ENCODE data around the gene NIT1.

DNA sequence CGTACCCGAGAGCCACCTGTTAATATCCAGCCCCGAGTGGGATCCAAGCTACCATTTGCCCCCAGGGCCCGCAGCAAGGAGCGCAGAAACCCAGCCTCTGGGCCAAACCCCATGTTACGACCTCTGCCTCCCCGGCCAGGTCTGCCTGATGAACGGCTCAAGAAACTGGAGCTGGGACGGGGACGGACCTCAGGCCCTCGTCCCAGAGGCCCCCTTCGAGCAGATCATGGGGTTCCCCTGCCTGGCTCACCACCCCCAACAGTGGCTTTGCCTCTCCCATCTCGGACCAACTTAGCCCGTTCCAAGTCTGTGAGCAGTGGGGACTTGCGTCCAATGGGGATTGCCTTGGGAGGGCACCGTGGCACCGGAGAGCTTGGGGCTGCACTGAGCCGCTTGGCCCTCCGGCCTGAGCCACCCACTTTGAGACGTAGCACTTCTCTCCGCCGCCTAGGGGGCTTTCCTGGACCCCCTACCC is 42.8 kb downstream of the NIT1 start:
- TF ChIP-seq, protein P1, sequence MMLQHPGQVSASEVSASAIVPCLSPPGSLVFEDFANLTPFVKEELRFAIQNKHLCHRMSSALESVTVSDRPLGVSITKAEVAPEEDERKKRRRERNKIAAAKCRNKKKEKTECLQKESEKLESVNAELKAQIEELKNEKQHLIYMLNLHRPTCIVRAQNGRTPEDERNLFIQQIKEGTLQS (IDR thresholded peaks at IDR 0.05; ENCODE audit: borderline replicate concordance, extremely low read depth, low read depth, low read length), result no peak
- TF ChIP-seq EP300 (IDR thresholded peaks at IDR 0.05; ENCODE audit: borderline replicate concordance in 1 of 2, control insufficient read depth in 1 of 2, low read depth in 2 of 2, low read length in 2 of 2), result no peak
- TF ChIP-seq, protein P2, sequence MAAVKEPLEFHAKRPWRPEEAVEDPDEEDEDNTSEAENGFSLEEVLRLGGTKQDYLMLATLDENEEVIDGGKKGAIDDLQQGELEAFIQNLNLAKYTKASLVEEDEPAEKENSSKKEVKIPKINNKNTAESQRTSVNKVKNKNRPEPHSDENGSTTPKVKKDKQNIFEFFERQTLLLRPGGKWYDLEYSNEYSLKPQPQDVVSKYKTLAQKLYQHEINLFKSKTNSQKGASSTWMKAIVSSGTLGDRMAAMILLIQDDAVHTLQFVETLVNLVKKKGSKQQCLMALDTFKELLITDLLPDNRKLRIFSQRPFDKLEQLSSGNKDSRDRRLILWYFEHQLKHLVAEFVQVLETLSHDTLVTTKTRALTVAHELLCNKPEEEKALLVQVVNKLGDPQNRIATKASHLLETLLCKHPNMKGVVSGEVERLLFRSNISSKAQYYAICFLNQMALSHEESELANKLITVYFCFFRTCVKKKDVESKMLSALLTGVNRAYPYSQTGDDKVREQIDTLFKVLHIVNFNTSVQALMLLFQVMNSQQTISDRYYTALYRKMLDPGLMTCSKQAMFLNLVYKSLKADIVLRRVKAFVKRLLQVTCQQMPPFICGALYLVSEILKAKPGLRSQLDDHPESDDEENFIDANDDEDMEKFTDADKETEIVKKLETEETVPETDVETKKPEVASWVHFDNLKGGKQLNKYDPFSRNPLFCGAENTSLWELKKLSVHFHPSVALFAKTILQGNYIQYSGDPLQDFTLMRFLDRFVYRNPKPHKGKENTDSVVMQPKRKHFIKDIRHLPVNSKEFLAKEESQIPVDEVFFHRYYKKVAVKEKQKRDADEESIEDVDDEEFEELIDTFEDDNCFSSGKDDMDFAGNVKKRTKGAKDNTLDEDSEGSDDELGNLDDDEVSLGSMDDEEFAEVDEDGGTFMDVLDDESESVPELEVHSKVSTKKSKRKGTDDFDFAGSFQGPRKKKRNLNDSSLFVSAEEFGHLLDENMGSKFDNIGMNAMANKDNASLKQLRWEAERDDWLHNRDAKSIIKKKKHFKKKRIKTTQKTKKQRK (IDR thresholded peaks at IDR 0.05; ENCODE audit: low read depth, low read length), result no peak

Measured in GM12878 (cell line).